Measurements from ENCODE around the gene FAM83B.
"Not testable (repeated sequence)": the region's sequence is repeated elsewhere in the genome, so short reads cannot be mapped to it uniquely, and the experiment has no call there.

FAM83B gene

GRCh38 chr6:54876871-54877270 is 30.3 kb downstream of the FAM83B start:
- no peak overlapping the region for H3K27ac Mint-ChIP-seq
- no peaks in the 10 kb centered on the region for H3K27me3 Mint-ChIP-seq
- H3K36me3 Mint-ChIP-seq (ENCODE audit: low read depth): no peaks in the 10 kb centered on the region
- no peak overlapping the region for H3K4me3 Mint-ChIP-seq
- peaks cover 4% of the 10 kb centered on the region for H3K9me3 Mint-ChIP-seq
- no peaks in the 10 kb centered on the region for H3K4me1 Mint-ChIP-seq (ENCODE audit: low read depth)

DNA sequence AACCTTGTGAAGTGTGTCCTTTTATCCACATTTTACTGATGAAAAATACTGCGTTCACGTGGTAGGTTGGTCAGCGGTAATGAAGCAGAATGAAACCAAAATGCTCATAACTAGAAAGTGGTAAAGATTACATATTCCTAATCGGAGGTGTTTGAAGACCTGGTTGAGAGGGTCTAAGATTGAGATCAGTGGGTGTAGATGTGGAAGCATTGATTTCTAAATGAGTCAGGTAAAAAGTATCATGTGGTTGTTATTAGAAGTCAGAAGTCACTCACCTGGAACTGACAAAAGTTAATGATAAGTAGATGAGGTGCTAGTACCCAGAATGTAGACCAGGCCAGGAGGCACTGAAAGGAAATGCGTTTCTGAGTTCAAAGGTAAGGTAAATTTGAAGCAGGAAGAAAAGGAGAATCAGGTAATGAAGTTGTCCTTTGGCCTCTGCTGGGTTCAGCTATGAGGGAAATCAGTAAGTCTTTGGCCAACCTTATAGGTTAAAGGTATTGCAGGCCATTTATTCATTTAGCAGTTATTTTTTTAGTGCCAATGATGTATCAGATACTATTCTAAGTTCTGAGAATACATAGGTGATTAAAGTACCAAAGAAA is 31.2 kb downstream of the FAM83B start:
- H3K27me3 Mint-ChIP-seq: no peaks in the 10 kb centered on the region
- no peaks in the 10 kb centered on the region for H3K4me1 Mint-ChIP-seq (ENCODE audit: low read depth)
- H3K36me3 Mint-ChIP-seq (ENCODE audit: low read depth): no peaks in the 10 kb centered on the region
- no peak overlapping the region for H3K4me3 Mint-ChIP-seq
- no peak overlapping the region for H3K27ac Mint-ChIP-seq
- peaks cover 4% of the 10 kb centered on the region for H3K9me3 Mint-ChIP-seq

DNA sequence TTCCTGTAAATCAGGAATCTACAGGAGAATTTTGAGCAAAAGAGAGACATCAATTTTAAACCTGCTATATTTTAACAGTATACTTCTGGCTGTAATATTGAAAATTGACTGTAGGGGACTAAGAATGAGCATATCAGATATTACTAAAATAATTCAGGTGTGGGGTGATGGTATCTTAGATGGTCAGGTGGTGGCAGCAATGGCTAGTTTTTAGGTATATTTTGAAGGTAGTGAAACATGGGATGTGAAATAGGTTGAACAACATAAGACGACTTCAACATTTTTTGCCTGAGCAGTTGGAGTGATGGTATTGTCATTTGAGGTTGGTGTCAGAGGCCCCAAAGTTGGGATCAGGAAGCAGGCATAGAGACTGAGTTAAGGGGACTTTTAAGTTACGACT is 32.1 kb downstream of the FAM83B start:
- Mint-ChIP-seq H3K4me1 (ENCODE audit: low read depth) (no peaks in the 10 kb centered on the region), H3K36me3 (ENCODE audit: low read depth) (no peaks in the 10 kb centered on the region), H3K27ac (no peak overlapping the region), H3K9me3 (peaks cover 4% of the 10 kb centered on the region), H3K4me3 (no peak overlapping the region), H3K27me3 (no peaks in the 10 kb centered on the region)

GRCh38 chr6:54879188-54879985 is 32.8 kb downstream of the FAM83B start:
- H3K9me3 Mint-ChIP-seq: peaks cover 6% of the 10 kb centered on the region
- no peaks in the 10 kb centered on the region for H3K27me3 Mint-ChIP-seq
- H3K4me1 Mint-ChIP-seq (ENCODE audit: low read depth): no peaks in the 10 kb centered on the region
- H3K36me3 Mint-ChIP-seq (ENCODE audit: low read depth): peaks cover under 1% of the 10 kb centered on the region
- H3K4me3 Mint-ChIP-seq: no peak overlapping the region
- no peak overlapping the region for H3K27ac Mint-ChIP-seq

DNA sequence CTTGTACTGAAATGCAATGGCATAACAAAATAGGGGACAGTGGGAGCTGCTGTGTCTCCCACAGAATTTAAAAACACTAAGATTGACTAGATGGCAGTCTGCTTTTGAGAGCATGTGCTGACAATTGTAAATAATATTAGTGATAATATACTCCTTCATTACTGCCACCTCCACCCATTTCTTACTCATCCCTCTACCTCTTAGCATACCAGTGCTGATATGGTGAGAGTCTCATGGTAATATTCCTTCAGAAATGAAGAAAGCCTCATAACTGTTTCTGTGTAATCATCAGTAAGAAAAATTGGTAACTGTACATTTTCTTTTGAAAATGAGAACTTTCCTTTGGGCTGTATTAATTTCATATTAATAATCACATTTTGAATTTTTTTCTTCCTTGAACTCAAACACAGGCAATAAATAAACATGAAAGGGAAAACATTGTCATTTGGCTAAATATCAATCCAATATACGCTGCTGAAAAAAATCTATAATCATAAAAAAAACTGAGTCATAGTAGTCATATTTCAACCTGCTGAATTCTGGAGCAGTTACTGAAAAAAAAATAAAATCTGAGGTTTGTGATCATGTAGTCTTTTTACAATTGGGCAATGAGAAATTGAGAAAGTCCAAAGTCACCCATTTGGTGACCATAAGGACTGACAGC is 34.6 kb downstream of the FAM83B start:
- no peak overlapping the region for H3K27ac Mint-ChIP-seq
- no peaks in the 10 kb centered on the region for H3K27me3 Mint-ChIP-seq
- no peak overlapping the region for H3K4me3 Mint-ChIP-seq
- peaks cover 3% of the 10 kb centered on the region for H3K36me3 Mint-ChIP-seq (ENCODE audit: low read depth)
- H3K4me1 Mint-ChIP-seq (ENCODE audit: low read depth): no peaks in the 10 kb centered on the region
- H3K9me3 Mint-ChIP-seq: peaks cover 8% of the 10 kb centered on the region

DNA sequence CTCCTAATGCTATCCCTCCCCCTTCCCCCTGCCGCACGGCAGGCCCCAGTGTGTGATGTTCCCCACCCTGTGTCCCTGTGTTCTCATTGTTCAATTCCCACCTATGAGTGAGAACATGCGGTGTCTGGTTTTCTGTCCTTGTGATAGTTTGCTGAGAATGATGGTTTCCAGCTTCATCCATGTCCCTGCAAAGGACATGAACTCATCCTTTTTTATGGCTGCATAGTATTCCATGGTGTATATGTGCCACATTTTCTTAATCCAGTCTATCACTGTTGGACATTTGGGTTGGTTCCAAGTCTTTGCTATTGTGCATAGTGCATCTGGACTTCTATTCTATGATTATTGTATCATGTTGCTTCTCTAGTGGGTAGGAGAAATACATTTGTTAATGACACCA is 35.3 kb downstream of the FAM83B start:
- not testable (repeated sequence) for H3K36me3 Mint-ChIP-seq (ENCODE audit: low read depth); H3K27ac Mint-ChIP-seq; H3K9me3 Mint-ChIP-seq; H3K27me3 Mint-ChIP-seq; H3K4me1 Mint-ChIP-seq (ENCODE audit: low read depth); H3K4me3 Mint-ChIP-seq

- Mint-ChIP-seq H3K4me3 (no peak overlapping the region), H3K9me3 (peaks cover 3% of the 10 kb centered on the region), H3K27ac (no peak overlapping the region), H3K27me3 (no peaks in the 10 kb centered on the region), H3K36me3 (ENCODE audit: low read depth) (peaks cover 3% of the 10 kb centered on the region), H3K4me1 (ENCODE audit: low read depth) (no peaks in the 10 kb centered on the region)
These were observed 40.5 kb downstream of the FAM83B start for GRCh38 chr6:54886932-54887584.

DNA sequence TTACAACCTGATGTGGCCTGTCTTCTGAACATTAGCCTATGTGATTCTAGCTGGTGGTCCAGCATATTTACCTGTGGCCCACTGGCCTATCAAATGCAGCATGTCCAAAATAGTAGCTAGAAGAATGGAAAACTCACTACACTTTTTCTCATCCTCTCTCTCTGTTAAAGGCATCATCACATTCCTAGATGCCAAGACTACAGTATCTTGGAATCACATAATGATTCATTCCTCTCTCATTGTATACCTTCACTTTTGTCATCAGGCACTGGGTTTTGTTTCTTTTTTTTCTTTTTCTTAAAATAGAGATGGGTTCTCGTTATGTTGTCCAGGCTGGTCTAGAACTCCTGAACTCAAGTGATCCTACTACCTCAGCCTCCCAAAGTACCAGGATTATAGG is 45.0 kb downstream of the FAM83B start:
- Mint-ChIP-seq H3K9me3 (no peaks in the 10 kb centered on the region), H3K36me3 (ENCODE audit: low read depth) (no peaks in the 10 kb centered on the region), H3K27me3 (no peaks in the 10 kb centered on the region), H3K27ac (no peak overlapping the region), H3K4me3 (no peak overlapping the region), H3K4me1 (ENCODE audit: low read depth) (no peaks in the 10 kb centered on the region)

- Mint-ChIP-seq H3K27me3 (no peaks in the 10 kb centered on the region), H3K9me3 (no peaks in the 10 kb centered on the region), H3K36me3 (ENCODE audit: low read depth) (no peaks in the 10 kb centered on the region), H3K4me3 (no peak overlapping the region), H3K27ac (no peak overlapping the region), H3K4me1 (ENCODE audit: low read depth) (no peaks in the 10 kb centered on the region)
These were observed 46.3 kb downstream of the FAM83B start for GRCh38 chr6:54892831-54893230.

DNA sequence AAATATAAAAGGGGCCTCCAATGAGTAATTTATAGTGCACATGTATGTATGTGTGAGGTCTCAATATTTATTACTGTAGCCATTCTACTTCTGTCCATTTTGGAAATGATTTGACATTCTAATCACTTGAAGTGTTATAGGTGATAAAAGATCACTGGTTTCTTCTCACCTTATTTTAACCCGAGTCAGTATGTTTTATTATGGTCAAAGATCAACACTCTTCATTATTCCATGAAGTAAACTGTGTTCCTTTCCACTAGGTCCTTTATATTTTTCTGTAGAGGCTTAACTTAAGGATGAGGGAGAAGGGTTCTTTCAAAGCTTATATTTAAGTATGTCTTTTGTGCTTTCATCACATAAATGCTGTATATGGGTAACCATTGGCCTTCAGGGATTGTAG is 47.2 kb downstream of the FAM83B start:
- Mint-ChIP-seq H3K36me3 (ENCODE audit: low read depth) (no peaks in the 10 kb centered on the region), H3K4me3 (no peak overlapping the region), H3K27me3 (no peaks in the 10 kb centered on the region), H3K27ac (no peak overlapping the region), H3K9me3 (no peaks in the 10 kb centered on the region), H3K4me1 (ENCODE audit: low read depth) (no peaks in the 10 kb centered on the region)

DNA sequence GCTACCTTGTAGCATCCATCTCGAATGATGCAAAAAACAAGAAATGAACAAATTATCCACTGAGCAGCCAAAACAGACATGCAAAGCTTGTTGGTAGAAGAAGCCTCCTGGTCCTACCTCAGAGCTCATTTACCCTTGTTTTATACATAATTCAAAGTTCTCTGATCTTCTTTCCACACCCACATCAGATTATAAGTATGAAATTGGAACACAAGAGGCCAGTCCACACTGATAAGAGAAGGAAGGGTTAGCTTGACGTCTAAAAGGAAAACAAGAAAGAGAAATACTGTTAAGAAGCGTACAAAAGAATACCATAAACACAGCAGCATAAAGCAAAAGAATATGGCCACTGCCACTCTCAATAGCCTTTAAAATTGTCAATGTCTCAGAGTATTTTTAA is 49.7 kb downstream of the FAM83B start:
- Mint-ChIP-seq H3K36me3 (ENCODE audit: low read depth) (no peaks in the 10 kb centered on the region), H3K9me3 (no peaks in the 10 kb centered on the region), H3K4me3 (no peak overlapping the region), H3K27me3 (no peaks in the 10 kb centered on the region), H3K27ac (no peak overlapping the region), H3K4me1 (ENCODE audit: low read depth) (no peaks in the 10 kb centered on the region)

DNA sequence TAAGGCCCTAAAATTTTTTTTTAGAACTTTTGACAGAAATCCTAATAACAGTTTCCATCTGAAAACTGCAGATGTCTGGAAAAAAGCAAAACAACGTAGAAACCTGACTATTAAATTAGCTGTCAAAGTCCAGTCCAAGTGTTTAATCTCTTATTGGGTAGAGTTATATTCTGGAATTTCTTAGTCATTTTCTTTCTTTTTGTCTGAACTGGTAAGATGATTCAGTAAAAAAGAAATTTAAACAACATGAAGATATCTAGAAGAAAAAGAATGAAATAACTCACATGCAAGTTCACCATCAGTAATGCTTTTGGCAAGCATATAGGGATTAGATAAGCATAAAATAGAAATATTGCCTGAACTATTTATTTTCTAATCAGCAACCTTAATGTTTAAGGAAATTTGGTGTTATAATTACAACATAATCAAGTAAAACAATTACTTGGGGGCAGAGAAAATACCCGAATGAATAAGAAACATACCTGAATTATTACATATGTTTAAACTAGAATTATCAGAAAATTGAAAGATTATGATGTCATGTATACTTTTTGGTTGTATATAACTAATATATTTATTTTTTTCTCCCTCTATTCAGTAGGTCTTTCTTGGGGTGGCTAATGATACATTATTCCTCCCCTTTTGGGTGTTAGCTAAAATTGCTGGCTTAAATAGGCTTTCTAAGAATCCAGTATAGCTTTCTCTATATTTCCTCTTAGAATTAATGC is 51.1 kb downstream of the FAM83B start:
- no peaks in the 10 kb centered on the region for H3K27me3 Mint-ChIP-seq
- H3K4me3 Mint-ChIP-seq: no peak overlapping the region
- no peaks in the 10 kb centered on the region for H3K4me1 Mint-ChIP-seq (ENCODE audit: low read depth)
- no peaks in the 10 kb centered on the region for H3K36me3 Mint-ChIP-seq (ENCODE audit: low read depth)
- no peaks in the 10 kb centered on the region for H3K9me3 Mint-ChIP-seq
- H3K27ac Mint-ChIP-seq: no peak overlapping the region

GRCh38 chr6:54898767-54899166 is 52.2 kb downstream of the FAM83B start:
- Mint-ChIP-seq H3K36me3 (ENCODE audit: low read depth) (no peaks in the 10 kb centered on the region), H3K4me1 (ENCODE audit: low read depth) (no peaks in the 10 kb centered on the region), H3K4me3 (no peak overlapping the region), H3K27ac (no peak overlapping the region), H3K27me3 (no peaks in the 10 kb centered on the region), H3K9me3 (no peaks in the 10 kb centered on the region)

GRCh38 chr6:54899442-54899841 is 52.9 kb downstream of the FAM83B start:
- Mint-ChIP-seq H3K9me3 (no peaks in the 10 kb centered on the region), H3K27me3 (no peaks in the 10 kb centered on the region), H3K27ac (no peak overlapping the region), H3K4me3 (no peak overlapping the region), H3K36me3 (ENCODE audit: low read depth) (no peaks in the 10 kb centered on the region), H3K4me1 (ENCODE audit: low read depth) (no peaks in the 10 kb centered on the region)

- no peak overlapping the region for H3K4me3 Mint-ChIP-seq
- no peak overlapping the region for H3K27ac Mint-ChIP-seq
- H3K27me3 Mint-ChIP-seq: no peaks in the 10 kb centered on the region
- no peaks in the 10 kb centered on the region for H3K36me3 Mint-ChIP-seq (ENCODE audit: low read depth)
- H3K9me3 Mint-ChIP-seq: no peaks in the 10 kb centered on the region
- no peaks in the 10 kb centered on the region for H3K4me1 Mint-ChIP-seq (ENCODE audit: low read depth)
These were observed 53.4 kb downstream of the FAM83B start for GRCh38 chr6:54899986-54900385.

All from stimulated activated naive CD8-positive, alpha-beta T cell treated with anti-CD3 and anti-CD28 coated beads, Interleukin-15, Interleukin-2, amounts not matched to agents 100 ng/mL and 50 ng/mL, for 24 hours (primary cell).